Glutamatergic neuron (in vitro differentiated cells): Measurements from ENCODE around the gene IGFBP5. TPM values are rescaled to one million over a fixed set of nuclear protein-coding genes. Genes with fewer than 3 reads are reported as not detected.

Experiments used
- DNase-seq: peaks from one replicate; pipeline ENCODE4 v3.0.0; 2022
- H3K27ac Mint-ChIP-seq: one replicate; pipeline ENCODE4 v1.8.0; 2020; ENCODE audit warnings: mild to moderate bottlenecking, mixed read lengths, inconsistent platforms; ENCODE audit not compliant: unreplicated experiment
- H3K27me3 Mint-ChIP-seq: one replicate; pipeline ENCODE4 v1.8.0; 2020; ENCODE audit warnings: mild to moderate bottlenecking, moderate library complexity, mixed read lengths, inconsistent platforms; ENCODE audit not compliant: unreplicated experiment
- H3K36me3 Mint-ChIP-seq: one replicate; pipeline ENCODE4 v1.8.0; 2020; ENCODE audit warnings: mild to moderate bottlenecking, mixed read lengths, inconsistent platforms; ENCODE audit not compliant: unreplicated experiment
- H3K4me1 Mint-ChIP-seq: one replicate; pipeline ENCODE4 v1.8.0; 2020; ENCODE audit warnings: mild to moderate bottlenecking, low read depth, mixed read lengths, inconsistent platforms; ENCODE audit not compliant: unreplicated experiment
- H3K4me3 Mint-ChIP-seq: one replicate; pipeline ENCODE4 v1.8.0; 2020; ENCODE audit warnings: mild to moderate bottlenecking, mixed read lengths, inconsistent platforms; ENCODE audit not compliant: unreplicated experiment
- H3K9me3 Mint-ChIP-seq: one replicate; pipeline ENCODE4 v1.8.0; 2020; ENCODE audit warnings: mild to moderate bottlenecking, moderate library complexity, mixed read lengths, inconsistent platforms; ENCODE audit not compliant: unreplicated experiment
- CTCF ChIP-seq: fragments of 200-600 bp; sonication (generic); IDR thresholded peaks from one replicate; pipeline ENCODE4 v1.5.0; 2021; ENCODE audit not compliant: partially characterized antibody, unreplicated experiment
- total RNA-seq: library from RNA; stranded (reverse); fragmentation: NEBNext Ultra II Directional; extraction: Animal tissue kit (Norgen Biotek cat#: 25700); gene quantifications from one replicate; pipeline ENCODE4 v1.2.1, GENCODE V29; 2021; ENCODE audit not compliant: unreplicated experiment

Gene IGFBP5
- total RNA-seq, 1 donor from 2014 or later: 0.51 TPM

GRCh38 chr2:216739035-216739434, 43.7 kb upstream of the IGFBP5 start:
- DNase-seq: no peak
- TF ChIP-seq CTCF: no peak
- no peak overlapping the region for H3K4me3 Mint-ChIP-seq
- H3K36me3 Mint-ChIP-seq: no peaks in the 10 kb centered on the region
- H3K27ac Mint-ChIP-seq: no peak overlapping the region
- H3K4me1 Mint-ChIP-seq: no peaks in the 10 kb centered on the region
- peaks cover 2% of the 10 kb centered on the region for H3K27me3 Mint-ChIP-seq
- H3K9me3 Mint-ChIP-seq: peaks cover 2% of the 10 kb centered on the region

GRCh38 chr2:216737676-216738075, 42.3 kb upstream of the IGFBP5 start:
- no peak for TF ChIP-seq CTCF
- Mint-ChIP-seq H3K36me3 (no peaks in the 10 kb centered on the region), H3K27me3 (peaks cover 2% of the 10 kb centered on the region), H3K4me3 (no peak overlapping the region), H3K9me3 (peaks cover 2% of the 10 kb centered on the region), H3K27ac (no peak overlapping the region), H3K4me1 (no peaks in the 10 kb centered on the region)
- DNase-seq: no peak

- Mint-ChIP-seq H3K27ac (no peak overlapping the region), H3K36me3 (no peaks in the 10 kb centered on the region), H3K4me1 (no peaks in the 10 kb centered on the region), H3K4me3 (no peak overlapping the region), H3K27me3 (peaks cover 3% of the 10 kb centered on the region), H3K9me3 (peaks cover 2% of the 10 kb centered on the region)
- no peak for DNase-seq
- TF ChIP-seq CTCF: no peak
Measured at GRCh38 chr2:216736326-216736725, 41.0 kb upstream of the IGFBP5 start.

- DNase-seq: no peak
- Mint-ChIP-seq H3K36me3 (no peaks in the 10 kb centered on the region), H3K27ac (no peak overlapping the region), H3K4me3 (no peak overlapping the region), H3K4me1 (no peaks in the 10 kb centered on the region), H3K9me3 (peaks cover 1% of the 10 kb centered on the region), H3K27me3 (peaks cover 3% of the 10 kb centered on the region)
- no peak for TF ChIP-seq CTCF
Measured at GRCh38 chr2:216735668-216736067, 40.3 kb upstream of the IGFBP5 start.

GRCh38 chr2:216735086-216735485, 39.7 kb upstream of the IGFBP5 start:
- TF ChIP-seq CTCF: no peak
- Mint-ChIP-seq H3K27ac (no peak overlapping the region), H3K27me3 (peaks cover 3% of the 10 kb centered on the region), H3K9me3 (peaks cover 1% of the 10 kb centered on the region), H3K4me3 (no peak overlapping the region), H3K36me3 (no peaks in the 10 kb centered on the region), H3K4me1 (no peaks in the 10 kb centered on the region)
- DNase-seq: no peak
